ENCODE results near the gene DND1.
"Not testable (repeated sequence)": the region's sequence is repeated elsewhere in the genome, so short reads cannot be mapped to it uniquely, and the experiment has no call there.

The DND1 gene

DNA sequence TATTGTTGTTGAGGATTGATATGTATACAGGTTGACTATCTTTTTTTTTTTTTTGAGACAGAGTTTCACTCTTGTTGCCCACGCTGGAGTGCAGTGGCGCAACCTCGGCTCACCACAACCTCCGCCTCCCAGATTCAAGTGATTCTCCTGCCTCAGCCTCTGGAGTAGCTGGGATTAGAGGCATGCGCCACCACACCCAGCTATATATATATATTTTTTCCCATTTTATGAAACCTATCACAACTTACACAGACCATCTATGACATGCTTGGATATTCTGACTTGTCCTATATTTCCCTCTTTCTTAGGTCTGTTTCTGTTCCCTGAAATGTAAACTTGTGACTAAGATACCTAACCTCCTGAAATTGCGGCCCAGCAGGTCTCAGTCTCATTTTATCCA lies 45.4 kb downstream of the DND1 start:
- no peak for DNase-seq (ENCODE audit: low read depth)
- TF ChIP-seq, protein P1, sequence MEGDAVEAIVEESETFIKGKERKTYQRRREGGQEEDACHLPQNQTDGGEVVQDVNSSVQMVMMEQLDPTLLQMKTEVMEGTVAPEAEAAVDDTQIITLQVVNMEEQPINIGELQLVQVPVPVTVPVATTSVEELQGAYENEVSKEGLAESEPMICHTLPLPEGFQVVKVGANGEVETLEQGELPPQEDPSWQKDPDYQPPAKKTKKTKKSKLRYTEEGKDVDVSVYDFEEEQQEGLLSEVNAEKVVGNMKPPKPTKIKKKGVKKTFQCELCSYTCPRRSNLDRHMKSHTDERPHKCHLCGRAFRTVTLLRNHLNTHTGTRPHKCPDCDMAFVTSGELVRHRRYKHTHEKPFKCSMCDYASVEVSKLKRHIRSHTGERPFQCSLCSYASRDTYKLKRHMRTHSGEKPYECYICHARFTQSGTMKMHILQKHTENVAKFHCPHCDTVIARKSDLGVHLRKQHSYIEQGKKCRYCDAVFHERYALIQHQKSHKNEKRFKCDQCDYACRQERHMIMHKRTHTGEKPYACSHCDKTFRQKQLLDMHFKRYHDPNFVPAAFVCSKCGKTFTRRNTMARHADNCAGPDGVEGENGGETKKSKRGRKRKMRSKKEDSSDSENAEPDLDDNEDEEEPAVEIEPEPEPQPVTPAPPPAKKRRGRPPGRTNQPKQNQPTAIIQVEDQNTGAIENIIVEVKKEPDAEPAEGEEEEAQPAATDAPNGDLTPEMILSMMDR (IDR thresholded peaks at IDR 0.05; ENCODE audit: low read length, missing control alignments): no peak
- H3K4me3 ChIP-seq (replicated peaks; ENCODE audit: low read depth, low read length): no peak overlapping the region

- DNase-seq (ENCODE audit: low read depth); H3K4me3 ChIP-seq (replicated peaks; ENCODE audit: low read depth, low read length): not testable (repeated sequence)
These were observed 48.5 kb downstream of the DND1 start for GRCh38 chr5:140624886-140625285.

- peak; percentile 44 for DNase-seq (ENCODE audit: low read depth)
These were observed 50.3 kb downstream of the DND1 start for GRCh38 chr5:140623061-140623460.

DNA sequence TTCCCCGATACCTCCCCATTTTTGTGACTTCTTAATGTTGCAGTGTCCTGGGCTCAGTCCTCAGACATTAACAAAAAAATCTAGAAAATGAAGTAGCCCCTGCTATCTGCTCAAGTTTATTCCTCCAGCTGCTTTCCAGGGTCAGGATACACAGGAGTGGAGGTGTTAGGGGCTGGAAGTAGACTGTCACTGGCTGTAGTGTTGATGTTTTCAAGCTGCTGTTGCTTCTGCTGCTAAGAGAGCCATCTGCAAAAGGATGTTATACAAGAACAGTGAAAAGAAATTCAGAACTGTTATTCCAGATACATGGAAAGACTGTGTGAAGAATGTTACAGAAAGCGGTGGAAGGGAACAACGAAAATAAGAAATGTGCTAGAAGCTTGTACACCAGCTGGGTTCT lies 51.1 kb downstream of the DND1 start:
- no peak overlapping the region for H3K4me3 ChIP-seq (replicated peaks; ENCODE audit: low read depth, low read length)
- TF ChIP-seq, protein P1 (IDR thresholded peaks at IDR 0.05; ENCODE audit: low read length, missing control alignments): no peak
- DNase-seq (ENCODE audit: low read depth): peak; percentile 36

More at GRCh38 chr5:140623061-140623460, 50.3 kb downstream of the DND1 start:
- not testable (repeated sequence) for H3K4me3 ChIP-seq (replicated peaks; ENCODE audit: low read depth, low read length)
